Measurements from ENCODE around the gene GPS1. TPM values are rescaled to one million over a fixed set of nuclear protein-coding genes. Genes with fewer than 3 reads are reported as not detected.

The GPS1 gene
- total and polyA plus RNA-seq, 10 donors: 61.5 to 109 (median 68.9) TPM

- H3K4me1 ChIP-seq: peaks cover 6 to 24% (median 20%) of the 10 kb centered on the region in 6 donors
- H3K27ac ChIP-seq: no peak overlapping the region
- peaks cover 0 to 39% (median 9%) of the 10 kb centered on the region in 6 donors for H3K36me3 ChIP-seq
- no peak overlapping the region for H3K4me3 ChIP-seq
- H3K27me3 ChIP-seq (replicated peaks in 1 of 7): no peaks in the 10 kb centered on the region
- intact Hi-C loops (cut with DNase I; ENCODE audit: low total_unique reads): loop anchor here (10.0 kb wide), 1 partner anchor 58 kb away; no protein-coding TSS in a partner anchor
- TF ChIP-seq, protein P1, sequence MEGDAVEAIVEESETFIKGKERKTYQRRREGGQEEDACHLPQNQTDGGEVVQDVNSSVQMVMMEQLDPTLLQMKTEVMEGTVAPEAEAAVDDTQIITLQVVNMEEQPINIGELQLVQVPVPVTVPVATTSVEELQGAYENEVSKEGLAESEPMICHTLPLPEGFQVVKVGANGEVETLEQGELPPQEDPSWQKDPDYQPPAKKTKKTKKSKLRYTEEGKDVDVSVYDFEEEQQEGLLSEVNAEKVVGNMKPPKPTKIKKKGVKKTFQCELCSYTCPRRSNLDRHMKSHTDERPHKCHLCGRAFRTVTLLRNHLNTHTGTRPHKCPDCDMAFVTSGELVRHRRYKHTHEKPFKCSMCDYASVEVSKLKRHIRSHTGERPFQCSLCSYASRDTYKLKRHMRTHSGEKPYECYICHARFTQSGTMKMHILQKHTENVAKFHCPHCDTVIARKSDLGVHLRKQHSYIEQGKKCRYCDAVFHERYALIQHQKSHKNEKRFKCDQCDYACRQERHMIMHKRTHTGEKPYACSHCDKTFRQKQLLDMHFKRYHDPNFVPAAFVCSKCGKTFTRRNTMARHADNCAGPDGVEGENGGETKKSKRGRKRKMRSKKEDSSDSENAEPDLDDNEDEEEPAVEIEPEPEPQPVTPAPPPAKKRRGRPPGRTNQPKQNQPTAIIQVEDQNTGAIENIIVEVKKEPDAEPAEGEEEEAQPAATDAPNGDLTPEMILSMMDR (IDR thresholded peaks at IDR 0.05 in 8 of 11, conservative IDR thresholded peaks at IDR 0.05 in 3 of 11): no peak
- no peak for TF ChIP-seq POLR2AphosphoS5 (IDR thresholded peaks at IDR 0.05)
- TF ChIP-seq POLR2A (IDR thresholded peaks at IDR 0.05): no peak
- no peaks in the 10 kb centered on the region for H3K9me3 ChIP-seq
- 89 to 95% (median 92%) methylated on average over 7 to 21 of the region's 21 CpGs for WGBS, 5 donors
- DNase-seq: no peak
Measured at GRCh38 chr17:82046903-82047302, 4.8 kb upstream of the GPS1 start.

DNA sequence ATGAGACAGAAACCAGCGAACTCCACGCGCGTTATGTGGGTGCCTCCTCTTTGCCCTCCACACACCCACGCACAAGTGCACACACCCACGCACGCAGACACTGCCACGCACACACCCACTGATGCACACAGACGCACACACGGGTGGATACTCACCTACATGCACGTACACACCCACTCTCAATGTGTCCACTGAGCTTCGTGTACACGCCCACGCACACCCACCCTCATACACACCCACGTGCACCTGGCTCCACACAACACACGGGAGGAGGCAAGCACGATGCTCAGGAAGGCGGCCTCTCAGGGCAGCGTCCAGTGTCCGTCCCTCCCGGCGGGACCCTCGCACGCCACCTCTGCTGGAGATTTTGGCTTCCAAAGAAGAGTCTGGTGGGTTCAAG lies 4.3 kb upstream of the GPS1 start:
- H3K4me1 ChIP-seq: peaks cover 8 to 28% (median 22%) of the 10 kb centered on the region in 6 donors
- H3K27ac ChIP-seq: no peak overlapping the region
- peaks cover 0 to 39% (median 9%) of the 10 kb centered on the region in 6 donors for H3K36me3 ChIP-seq
- no peak for TF ChIP-seq POLR2A (IDR thresholded peaks at IDR 0.05)
- TF ChIP-seq POLR2AphosphoS5 (IDR thresholded peaks at IDR 0.05): no peak
- TF ChIP-seq, protein P1 (IDR thresholded peaks at IDR 0.05 in 8 of 11, conservative IDR thresholded peaks at IDR 0.05 in 3 of 11): no peak
- WGBS, 5 donors: 87 to 91% (median 89%) methylated on average over 24 of the region's 24 CpGs
- no peaks in the 10 kb centered on the region for H3K9me3 ChIP-seq
- H3K4me3 ChIP-seq: no peak overlapping the region
- DNase-seq: no peak
- H3K27me3 ChIP-seq (replicated peaks in 1 of 7): no peaks in the 10 kb centered on the region
- intact Hi-C loops (cut with DNase I; ENCODE audit: low total_unique reads): loop anchor here (10.0 kb wide), 1 partner anchor 57 kb away; no protein-coding TSS in a partner anchor

DNA sequence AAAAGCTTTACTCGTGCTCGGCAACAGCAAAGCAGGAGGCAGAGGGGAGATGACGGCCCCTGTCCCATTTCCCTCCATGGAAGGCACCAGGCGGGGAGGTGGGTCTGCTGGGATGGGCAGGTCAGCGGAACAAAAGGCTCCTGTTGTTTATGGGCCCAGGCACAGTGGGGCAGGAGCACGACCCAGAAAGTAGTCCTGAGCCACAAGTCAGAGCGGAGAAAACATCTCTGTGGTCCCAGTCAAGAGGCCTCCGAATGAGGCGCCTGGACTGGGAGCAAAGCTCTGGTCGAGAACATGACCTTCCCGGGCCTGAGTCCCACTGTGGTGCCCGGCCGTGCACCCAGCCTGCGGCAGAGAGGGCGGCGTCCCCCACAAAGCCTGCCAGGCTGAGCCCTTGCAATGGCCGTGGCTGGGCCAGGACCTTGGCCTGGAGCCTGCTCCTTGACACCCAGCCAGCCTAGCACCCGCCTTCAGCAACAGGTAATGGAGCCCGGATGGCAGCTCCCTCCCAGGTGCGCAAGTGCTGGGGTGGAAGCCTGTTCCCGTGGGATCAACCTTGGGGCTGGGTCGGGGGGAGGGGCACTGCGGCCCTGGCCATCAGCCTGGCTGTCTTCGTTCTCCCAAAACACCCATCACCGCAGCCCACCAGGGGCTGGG lies 3.7 kb upstream of the GPS1 start:
- Histone ChIP-seq H3K9me3 (no peaks in the 10 kb centered on the region), H3K4me1 (peaks cover 13 to 34% (median 29%) of the 10 kb centered on the region in 6 donors), H3K4me3 (no peak overlapping the region), H3K36me3 (peaks cover 0 to 39% (median 9%) of the 10 kb centered on the region in 6 donors), H3K27ac (no peak overlapping the region), H3K27me3 (replicated peaks in 1 of 7) (no peaks in the 10 kb centered on the region)
- intact Hi-C loops (cut with DNase I; ENCODE audit: low total_unique reads): loop anchor here (10.0 kb wide), 1 partner anchor 57 kb away; no protein-coding TSS in a partner anchor
- peak; percentile 69 for DNase-seq
- TF ChIP-seq, protein P1 (IDR thresholded peaks at IDR 0.05 in 8 of 11, conservative IDR thresholded peaks at IDR 0.05 in 3 of 11): no peak
- no peak for TF ChIP-seq POLR2A (IDR thresholded peaks at IDR 0.05)
- peak in 1 of 3 donors; percentile 16 for TF ChIP-seq POLR2AphosphoS5 (IDR thresholded peaks at IDR 0.05)
- 87 to 96% (median 94%) methylated on average over 13 to 25 of the region's 25 CpGs for WGBS, 5 donors

GRCh38 chr17:82048571-82048971 lies 3.1 kb upstream of the GPS1 start:
- Histone ChIP-seq H3K27ac (no peak overlapping the region), H3K36me3 (peaks cover 0 to 44% (median 10%) of the 10 kb centered on the region in 6 donors), H3K4me3 (no peak overlapping the region), H3K4me1 (peaks cover 18 to 40% (median 34%) of the 10 kb centered on the region in 6 donors), H3K27me3 (replicated peaks in 1 of 7) (no peaks in the 10 kb centered on the region), H3K9me3 (no peaks in the 10 kb centered on the region)
- TF ChIP-seq, protein P1 (IDR thresholded peaks at IDR 0.05 in 8 of 11, conservative IDR thresholded peaks at IDR 0.05 in 3 of 11): no peak
- no peak for TF ChIP-seq POLR2A (IDR thresholded peaks at IDR 0.05)
- TF ChIP-seq POLR2AphosphoS5 (IDR thresholded peaks at IDR 0.05): no peak
- 86 to 91% (median 89%) methylated on average over 17 to 20 of the region's 20 CpGs for WGBS, 5 donors
- intact Hi-C loops (cut with DNase I; ENCODE audit: low total_unique reads): loop anchor here (10.0 kb wide), 1 partner anchor 56 kb away; no protein-coding TSS in a partner anchor
- DNase-seq: peak; percentile 69

Data from spleen (tissue), 11 donors.